K562 (cell line): ENCODE measurements around the gene ZFYVE28. TPM values are rescaled to one million over a fixed set of nuclear protein-coding genes. Genes with fewer than 3 reads are reported as not detected.
A peak's percentile ranks its signal among the peaks of the same experiment; 100 is the strongest.

Source experiments
- CXXC5 ChIP-seq: fragments of 250-450 bp; sonication (Bioruptor Pico); IDR thresholded peaks from 2 replicates; pipeline ENCODE4 v1.8.0; 2022; ENCODE audit warnings: inconsistent platforms, mild to moderate bottlenecking, moderate library complexity
- FOXJ3 ChIP-seq: sonication (generic); formaldehyde crosslinking; IDR thresholded peaks from 2 replicates; pipeline ENCODE4 v1.4.0; 2020; ENCODE audit warnings: mild to moderate bottlenecking, missing genetic modification reagents
- FUS ChIP-seq: fragments of 200-400 bp; formaldehyde crosslinking; optimal IDR thresholded peaks from 2 replicates; pipeline ENCODE3; 2017; ENCODE audit warnings: low read depth, low read length
- HDAC3 ChIP-seq: fragments of 450-650 bp; IDR thresholded peaks from 2 replicates; pipeline ENCODE4 v1.6.1; 2018; ENCODE audit warnings: borderline replicate concordance, mild to moderate bottlenecking, moderate library complexity; ENCODE audit not compliant: partially characterized antibody
- MBD2 ChIP-seq: sonication (generic); IDR thresholded peaks from 2 replicates; pipeline ENCODE4 v1.6.1; 2016; ENCODE audit warnings: low read depth, borderline replicate concordance
- MECOM ChIP-seq: fragments of 250-450 bp; sonication (Bioruptor Pico); IDR thresholded peaks from 2 replicates; pipeline ENCODE4 v1.8.0; 2022; ENCODE audit warnings: inconsistent platforms
- MYC ChIP-seq, 2 experiments: fragments of 250-450 bp in 1 of 2; sonication (Bioruptor Pico) in 1 of 2; IDR thresholded peaks; 2 replicates each; pipeline versions ENCODE4 v1.5.1 to v1.6.1; 2012 to 2021; ENCODE audit warnings: low read depth in 2 of 2, borderline replicate concordance in 1 of 2, improper control_type of control experiment in 1 of 2, low read length in 1 of 2, mild to moderate bottlenecking in 1 of 2, moderate library complexity in 1 of 2
- PHF21A ChIP-seq: fragments of 450-650 bp; IDR thresholded peaks from 2 replicates; pipeline ENCODE4 v1.6.1; 2017; ENCODE audit warnings: low read depth, borderline replicate concordance
- TBP ChIP-seq: optimal IDR thresholded peaks from 2 replicates; pipeline ENCODE3; 2011; ENCODE audit warnings: low read depth, low read length, improper control_type of control experiment
- ZNF586 ChIP-seq: fragments of 450-650 bp; formaldehyde crosslinking; conservative IDR thresholded peaks from 2 replicates; pipeline ENCODE4 v1.4.0; 2020; ENCODE audit warnings: mild to moderate bottlenecking, moderate library complexity
- polyA plus RNA-seq, 8 experiments: library from polyadenylated mRNA; depleted of rRNA in 4 of 8; stranded (reverse) in 5 of 8; unstranded in 3 of 8; fragments of >200 nt; fragmentation: Nextera tagmentation in 2 of 8; fragmentation: Illumina TruSeq in 1 of 8; extraction: Ambion mirVana in 2 of 8; extraction: Trizol in 1 of 8; gene quantifications; 2 replicates each; pipeline versions ENCODE4 v1.2.1 to v1.2.3, GENCODE V29; 2011 to 2014; ENCODE audit warnings: inconsistent platforms in 1 of 8, missing spikeins in 1 of 8
- total RNA-seq, 7 experiments: library from RNA; depleted of rRNA in 6 of 7; stranded (reverse); fragments of >200 nt in 6 of 7; fragmentation: Illumina TruSeq in 2 of 7; extraction: Trizol in 2 of 7; gene quantifications; 2 replicates each; pipeline versions ENCODE4 v1.2.1 to v1.2.3, GENCODE V29; 2011 to 2021; ENCODE audit warnings: low replicate concordance in 1 of 7
- TF ChIP-seq, protein P1 (sequence below), 3 experiments: fragments of 200-800 bp in 1 of 3; sonication (Bioruptor generic) in 1 of 3; sonication (generic) in 1 of 3; formaldehyde crosslinking in 1 of 3; IDR thresholded peaks; 2 replicates each; pipeline versions ENCODE4 v1.6.1 to v1.8.0; 2016 to 2022; ENCODE audit warnings: mild to moderate bottlenecking in 2 of 3, missing compliant biosample characterization in 2 of 3, missing genetic modification characterization in 2 of 3, missing genetic modification reagents in 1 of 3
- TF ChIP-seq, protein P2 (sequence below): fragments of 450-650 bp; IDR thresholded peaks from 2 replicates; pipeline ENCODE4 v1.6.1; 2016; ENCODE audit warnings: antibody characterized with exemption
- TF ChIP-seq, protein P3 (sequence below): fragments of 450-650 bp; conservative IDR thresholded peaks from 2 replicates; pipeline ENCODE4 v1.6.1; 2016; ENCODE audit warnings: missing genetic modification characterization, low read depth, mild to moderate bottlenecking, missing compliant biosample characterization, moderate library complexity
- TF ChIP-seq, protein P4 (sequence below): fragments of 450-650 bp; IDR thresholded peaks from 2 replicates; pipeline ENCODE4 v1.6.1; 2016; ENCODE audit warnings: mild to moderate bottlenecking
- TF ChIP-seq, protein P5 (sequence below): fragments of 450-650 bp; IDR thresholded peaks from 2 replicates; pipeline ENCODE4 v1.6.1; 2016; ENCODE audit warnings: borderline replicate concordance
- TF ChIP-seq, protein P6 (sequence below): fragments of 450-650 bp; IDR thresholded peaks from 2 replicates; pipeline ENCODE4 v1.6.1; 2016; ENCODE audit warnings: missing biosample characterization, missing genetic modification characterization

The ZFYVE28 gene
- total and polyA plus RNA-seq, 9 of the 15 experiments (the other 6 are each of a cell fraction or from before 2014, with no cell fraction given), result 1.3 to 24.8 (median 8.9) TPM

DNA sequence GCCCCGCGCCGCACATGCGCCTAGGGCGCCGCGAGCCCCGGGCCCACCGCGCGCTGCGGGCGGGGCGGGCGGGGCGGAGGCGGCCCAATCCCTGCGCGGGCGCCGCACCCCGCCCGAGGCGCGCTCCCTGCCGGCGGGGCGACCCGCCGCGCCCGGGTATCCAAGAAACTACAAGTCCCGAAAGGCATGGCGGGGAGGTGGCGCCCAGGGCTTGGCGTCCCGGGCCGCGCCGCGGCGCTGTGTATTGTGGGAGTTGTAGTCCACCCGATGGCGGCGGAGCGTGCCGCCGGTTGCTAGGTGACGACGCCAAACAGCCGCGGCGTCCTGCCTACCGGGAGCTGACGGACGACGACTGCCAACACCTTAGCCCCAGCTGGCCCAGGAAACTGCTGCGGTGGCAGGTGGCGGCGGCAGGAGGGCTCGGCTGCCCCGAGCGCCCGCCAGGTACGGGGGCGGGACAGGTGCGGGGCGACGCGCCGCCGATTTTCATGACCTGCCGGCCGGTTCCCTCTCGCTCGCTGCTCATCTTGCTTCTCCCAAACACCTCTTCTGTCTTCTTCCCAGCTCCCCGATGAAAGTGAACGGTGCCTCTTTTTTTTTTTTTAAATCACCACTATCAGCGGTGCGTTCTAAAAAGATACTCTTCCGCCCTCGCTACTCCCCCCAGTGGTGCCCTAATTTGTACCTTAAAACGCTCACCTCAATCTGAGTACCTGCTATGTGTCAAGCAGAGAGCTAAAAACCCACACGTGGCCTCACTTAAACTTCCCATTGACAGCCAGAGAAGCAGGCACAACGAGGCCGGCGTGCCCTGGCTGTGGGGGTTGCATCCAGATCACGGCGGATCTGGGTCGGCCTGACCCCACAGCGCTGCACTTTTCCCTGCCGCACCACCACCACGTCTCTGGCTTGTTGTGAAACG, 466 bp upstream of the ZFYVE28 start, which contains the start of gene CFAP99 (continued):
- TF ChIP-seq, protein P1, sequence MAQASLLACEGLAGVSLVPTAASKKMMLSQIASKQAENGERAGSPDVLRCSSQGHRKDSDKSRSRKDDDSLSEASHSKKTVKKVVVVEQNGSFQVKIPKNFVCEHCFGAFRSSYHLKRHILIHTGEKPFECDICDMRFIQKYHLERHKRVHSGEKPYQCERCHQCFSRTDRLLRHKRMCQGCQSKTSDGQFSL (CRISPR knock-in tag; IDR thresholded peaks at IDR 0.05), result 0 out of 2 replicates have a peak, but pooled peaks have one; percentile 13
- TF ChIP-seq, protein P1 (tag; IDR thresholded peaks at IDR 0.05), result no peak
- TF ChIP-seq, protein P2, sequence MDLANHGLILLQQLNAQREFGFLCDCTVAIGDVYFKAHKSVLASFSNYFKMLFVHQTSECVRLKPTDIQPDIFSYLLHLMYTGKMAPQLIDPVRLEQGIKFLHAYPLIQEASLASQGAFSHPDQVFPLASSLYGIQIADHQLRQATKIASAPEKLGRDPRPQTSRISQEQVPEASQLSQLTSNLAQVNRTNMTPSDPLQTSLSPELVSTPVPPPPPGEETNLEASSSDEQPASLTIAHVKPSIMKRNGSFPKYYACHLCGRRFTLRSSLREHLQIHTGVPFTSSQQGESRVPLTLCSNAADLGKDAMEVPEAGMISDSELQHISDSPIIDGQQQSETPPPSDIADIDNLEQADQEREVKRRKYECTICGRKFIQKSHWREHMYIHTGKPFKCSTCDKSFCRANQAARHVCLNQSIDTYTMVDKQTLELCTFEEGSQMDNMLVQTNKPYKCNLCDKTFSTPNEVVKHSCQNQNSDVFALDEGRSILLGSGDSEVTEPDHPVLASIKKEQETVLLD, result no peak
- TF ChIP-seq ZNF586 (CRISPR knock-in tag) (no peak), MECOM (CRISPR knock-in tag) (no peak), FOXJ3 (CRISPR knock-in tag) (peak; percentile 86), CXXC5 (CRISPR knock-in tag) (peak; percentile 91), FUS (no peak), MYC (IDR thresholded peaks at IDR 0.05; ENCODE audit: low read depth, low read length) (0 out of 2 replicates have a peak, but pooled peaks have one; percentile 26), MYC (CRISPR knock-in tag; IDR thresholded peaks at IDR 0.05; ENCODE audit: borderline replicate concordance, low read depth) (no peak), TBP (no peak), MBD2 (peak; percentile 95), PHF21A (no peak), HDAC3 (no peak)
- TF ChIP-seq, protein P3, sequence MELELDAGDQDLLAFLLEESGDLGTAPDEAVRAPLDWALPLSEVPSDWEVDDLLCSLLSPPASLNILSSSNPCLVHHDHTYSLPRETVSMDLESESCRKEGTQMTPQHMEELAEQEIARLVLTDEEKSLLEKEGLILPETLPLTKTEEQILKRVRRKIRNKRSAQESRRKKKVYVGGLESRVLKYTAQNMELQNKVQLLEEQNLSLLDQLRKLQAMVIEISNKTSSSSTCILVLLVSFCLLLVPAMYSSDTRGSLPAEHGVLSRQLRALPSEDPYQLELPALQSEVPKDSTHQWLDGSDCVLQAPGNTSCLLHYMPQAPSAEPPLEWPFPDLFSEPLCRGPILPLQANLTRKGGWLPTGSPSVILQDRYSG (tag), result 0 out of 2 replicates have a peak, but pooled peaks have one; percentile 38
- TF ChIP-seq, protein P4, sequence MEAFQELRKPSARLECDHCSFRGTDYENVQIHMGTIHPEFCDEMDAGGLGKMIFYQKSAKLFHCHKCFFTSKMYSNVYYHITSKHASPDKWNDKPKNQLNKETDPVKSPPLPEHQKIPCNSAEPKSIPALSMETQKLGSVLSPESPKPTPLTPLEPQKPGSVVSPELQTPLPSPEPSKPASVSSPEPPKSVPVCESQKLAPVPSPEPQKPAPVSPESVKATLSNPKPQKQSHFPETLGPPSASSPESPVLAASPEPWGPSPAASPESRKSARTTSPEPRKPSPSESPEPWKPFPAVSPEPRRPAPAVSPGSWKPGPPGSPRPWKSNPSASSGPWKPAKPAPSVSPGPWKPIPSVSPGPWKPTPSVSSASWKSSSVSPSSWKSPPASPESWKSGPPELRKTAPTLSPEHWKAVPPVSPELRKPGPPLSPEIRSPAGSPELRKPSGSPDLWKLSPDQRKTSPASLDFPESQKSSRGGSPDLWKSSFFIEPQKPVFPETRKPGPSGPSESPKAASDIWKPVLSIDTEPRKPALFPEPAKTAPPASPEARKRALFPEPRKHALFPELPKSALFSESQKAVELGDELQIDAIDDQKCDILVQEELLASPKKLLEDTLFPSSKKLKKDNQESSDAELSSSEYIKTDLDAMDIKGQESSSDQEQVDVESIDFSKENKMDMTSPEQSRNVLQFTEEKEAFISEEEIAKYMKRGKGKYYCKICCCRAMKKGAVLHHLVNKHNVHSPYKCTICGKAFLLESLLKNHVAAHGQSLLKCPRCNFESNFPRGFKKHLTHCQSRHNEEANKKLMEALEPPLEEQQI, result no peak
- TF ChIP-seq, protein P5, sequence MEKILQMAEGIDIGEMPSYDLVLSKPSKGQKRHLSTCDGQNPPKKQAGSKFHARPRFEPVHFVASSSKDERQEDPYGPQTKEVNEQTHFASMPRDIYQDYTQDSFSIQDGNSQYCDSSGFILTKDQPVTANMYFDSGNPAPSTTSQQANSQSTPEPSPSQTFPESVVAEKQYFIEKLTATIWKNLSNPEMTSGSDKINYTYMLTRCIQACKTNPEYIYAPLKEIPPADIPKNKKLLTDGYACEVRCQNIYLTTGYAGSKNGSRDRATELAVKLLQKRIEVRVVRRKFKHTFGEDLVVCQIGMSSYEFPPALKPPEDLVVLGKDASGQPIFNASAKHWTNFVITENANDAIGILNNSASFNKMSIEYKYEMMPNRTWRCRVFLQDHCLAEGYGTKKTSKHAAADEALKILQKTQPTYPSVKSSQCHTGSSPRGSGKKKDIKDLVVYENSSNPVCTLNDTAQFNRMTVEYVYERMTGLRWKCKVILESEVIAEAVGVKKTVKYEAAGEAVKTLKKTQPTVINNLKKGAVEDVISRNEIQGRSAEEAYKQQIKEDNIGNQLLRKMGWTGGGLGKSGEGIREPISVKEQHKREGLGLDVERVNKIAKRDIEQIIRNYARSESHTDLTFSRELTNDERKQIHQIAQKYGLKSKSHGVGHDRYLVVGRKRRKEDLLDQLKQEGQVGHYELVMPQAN, result peak; percentile 90
- TF ChIP-seq, protein P6, sequence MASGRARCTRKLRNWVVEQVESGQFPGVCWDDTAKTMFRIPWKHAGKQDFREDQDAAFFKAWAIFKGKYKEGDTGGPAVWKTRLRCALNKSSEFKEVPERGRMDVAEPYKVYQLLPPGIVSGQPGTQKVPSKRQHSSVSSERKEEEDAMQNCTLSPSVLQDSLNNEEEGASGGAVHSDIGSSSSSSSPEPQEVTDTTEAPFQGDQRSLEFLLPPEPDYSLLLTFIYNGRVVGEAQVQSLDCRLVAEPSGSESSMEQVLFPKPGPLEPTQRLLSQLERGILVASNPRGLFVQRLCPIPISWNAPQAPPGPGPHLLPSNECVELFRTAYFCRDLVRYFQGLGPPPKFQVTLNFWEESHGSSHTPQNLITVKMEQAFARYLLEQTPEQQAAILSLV, result no peak
